IMR-90 (cell line): ENCODE measurements around the gene MRPL9. TPM values are rescaled to one million over a fixed set of nuclear protein-coding genes. Genes with fewer than 3 reads are reported as not detected.
A peak's percentile ranks its signal among the peaks of the same experiment; 100 is the strongest.

ENCODE experiments used
- ATAC-seq: fragments of 200-7000 bp; cut with Tn5 transposase; 2 replicates; pipeline ENCODE4 v1.9.1; 2020; ENCODE audit warnings: low read depth, mild to moderate bottlenecking, moderate library complexity
- BruUV-seq: library from RNA; stranded (reverse); fragments of 400-500 nt; replicated peaks from 2 replicates; lab custom pipeline; 2021; lab: Mats Ljungman, UMichigan
- CTCF ChIA-PET: fragments of 300-600 bp; formaldehyde crosslinking; extraction: SDS; loops from one replicate; lab custom pipeline; 2021; ENCODE audit warnings: antibody characterized with exemption; lab: Yijun Ruan, JAX
- POLR2A ChIA-PET: fragments of 300-600 bp; sonication (Branson Sonifier 250); formaldehyde crosslinking; loops from one replicate; lab custom pipeline; 2022; ENCODE audit warnings: antibody characterized with exemption; ENCODE audit not compliant: unreplicated experiment; lab: Charles Lee
- DNase-seq: peaks from one replicate; pipeline ENCODE4 v3.0.0; 2013
- H2AFZ ChIP-seq: replicated peaks from 2 replicates; pipeline ENCODE3; 2013; ENCODE audit warnings: low read length, mild to moderate bottlenecking; ENCODE audit not compliant: poor library complexity
- H2AK5ac ChIP-seq: 2 replicates; pipeline ENCODE4 v1.6.1; 2013; ENCODE audit warnings: low read depth, low read length, inconsistent platforms
- H2AK9ac ChIP-seq: replicated peaks from 2 replicates; pipeline ENCODE3; 2013; ENCODE audit warnings: mild to moderate bottlenecking, low read depth, low read length, moderate library complexity; ENCODE audit not compliant: poor library complexity
- H2BK120ac ChIP-seq: 2 replicates; pipeline ENCODE4 v1.6.1; 2013; ENCODE audit warnings: low read depth, low read length, inconsistent platforms
- H2BK15ac ChIP-seq: 3 replicates; pipeline ENCODE4 v1.6.1; 2013; ENCODE audit warnings: low read depth, low read length, inconsistent platforms
- H2BK20ac ChIP-seq: 2 replicates; pipeline ENCODE4 v1.6.1; 2013; ENCODE audit warnings: low read depth, mild to moderate bottlenecking, inconsistent platforms, low read length, moderate library complexity
- H2BK5ac ChIP-seq: 2 replicates; pipeline ENCODE4 v1.6.1; 2013; ENCODE audit warnings: mild to moderate bottlenecking, low read depth, low read length, inconsistent platforms; ENCODE audit not compliant: poor library complexity, severe bottlenecking
- H3K14ac ChIP-seq: replicated peaks from 2 replicates; pipeline ENCODE4 v1.6.1; 2013; ENCODE audit warnings: low read depth, low read length, inconsistent platforms
- H3K18ac ChIP-seq: 2 replicates; pipeline ENCODE4 v1.6.1; 2013; ENCODE audit warnings: low read depth, low read length, control low read depth
- H3K23ac ChIP-seq: 2 replicates; pipeline ENCODE4 v1.6.1; 2013; ENCODE audit warnings: low read depth, low read length, inconsistent platforms
- H3K27ac ChIP-seq: 2 replicates; pipeline ENCODE4 v1.5.1; 2013; ENCODE audit warnings: mild to moderate bottlenecking, control low read depth, low read length; ENCODE audit not compliant: insufficient read depth
- H3K27me3 ChIP-seq: 2 replicates; pipeline ENCODE4 v1.6.1; 2013; ENCODE audit warnings: low read length; ENCODE audit not compliant: control insufficient read depth, insufficient read depth
- H3K36me3 ChIP-seq: 2 replicates; pipeline ENCODE4 v1.6.1; 2013; ENCODE audit warnings: low read length, mixed read lengths; ENCODE audit not compliant: control insufficient read depth, insufficient read depth
- H3K4ac ChIP-seq: 2 replicates; pipeline ENCODE4 v1.6.1; 2013; ENCODE audit warnings: low read depth, low read length, inconsistent platforms
- H3K4me1 ChIP-seq: 2 replicates; pipeline ENCODE4 v1.6.1; 2013; ENCODE audit warnings: low read length, mixed read lengths; ENCODE audit not compliant: control insufficient read depth, insufficient read depth
- H3K4me2 ChIP-seq: 2 replicates; pipeline ENCODE4 v1.6.1; 2013; ENCODE audit warnings: low read depth, mild to moderate bottlenecking, control low read depth, low read length, moderate library complexity
- H3K4me3 ChIP-seq: 2 replicates; pipeline ENCODE4 v1.5.1; 2013; ENCODE audit warnings: low read depth, mild to moderate bottlenecking, control low read depth, low read length, moderate library complexity; ENCODE audit not compliant: insufficient read depth
- H3K56ac ChIP-seq: 2 replicates; pipeline ENCODE4 v1.6.1; 2013; ENCODE audit warnings: low read length, inconsistent platforms; ENCODE audit not compliant: insufficient read depth; ENCODE audit errors: extremely low read depth
- H3K79me1 ChIP-seq, 2 experiments: 2 replicates each; pipeline ENCODE4 v1.6.1; 2013; ENCODE audit warnings: low read length in 2 of 2, inconsistent platforms in 1 of 2, low read depth in 1 of 2
- H3K9ac ChIP-seq: 2 replicates; pipeline ENCODE4 v1.6.1; 2013; ENCODE audit warnings: low read depth, low read length, control low read depth
- H3K9me1 ChIP-seq: 2 replicates; pipeline ENCODE4 v1.6.1; 2013; ENCODE audit warnings: low read length, inconsistent platforms; ENCODE audit not compliant: insufficient read depth
- H3K9me3 ChIP-seq: 2 replicates; pipeline ENCODE4 v1.6.1; 2013; ENCODE audit warnings: low read length; ENCODE audit not compliant: control insufficient read depth, insufficient read depth
- H4K20me1 ChIP-seq: 2 replicates; pipeline ENCODE4 v1.6.1; 2013; ENCODE audit warnings: low read length, inconsistent platforms; ENCODE audit not compliant: insufficient read depth
- H4K5ac ChIP-seq: 2 replicates; pipeline ENCODE4 v1.6.1; 2013; ENCODE audit warnings: mild to moderate bottlenecking, low read depth, low read length, control low read depth
- H4K8ac ChIP-seq, 2 experiments: 2 replicates each; pipeline ENCODE4 v1.6.1; 2013; ENCODE audit warnings: low read depth in 2 of 2, low read length in 2 of 2, control low read depth in 1 of 2, inconsistent platforms in 1 of 2
- H4K91ac ChIP-seq: 2 replicates; pipeline ENCODE4 v1.6.1; 2013; ENCODE audit warnings: low read depth, low read length, inconsistent platforms; ENCODE audit not compliant: insufficient read depth
- MAFK ChIP-seq: IDR thresholded peaks from 2 replicates; pipeline ENCODE4 v1.6.1; 2012; ENCODE audit warnings: low read depth, low read length, improper control_type of control experiment
- MXI1 ChIP-seq: IDR thresholded peaks from 2 replicates; pipeline ENCODE4 v1.6.1; 2012; ENCODE audit warnings: low read depth, mild to moderate bottlenecking, low read length, moderate library complexity, borderline replicate concordance
- SMC3 ChIP-seq: fragments of 150-350 bp; IDR thresholded peaks from 2 replicates; pipeline ENCODE4 v1.6.1; 2016; ENCODE audit warnings: low read depth, mild to moderate bottlenecking, antibody characterized with exemption, low read length, moderate library complexity
- WGBS, 2 experiments: methylation state at CpG; one replicate each; pipeline versions ENCODE4 v1.1.5 to v1.1.7; 2013; ENCODE audit warnings: missing lambda C conversion rate in 2 of 2; ENCODE audit not compliant: insufficient read length in 1 of 2; ENCODE audit errors: extremely low coverage in 2 of 2; 5-methylcytosine and 5-hydroxymethylcytosine counted together
- dilution Hi-C: fragments of 300-500 bp; cut with HindIII; formaldehyde crosslinking; loops from one replicate; pipeline ENCODE4 v1.14.3; 2018; ENCODE audit warnings: low sequenced_read_pairs; ENCODE audit not compliant: unreplicated experiment
- in situ Hi-C: fragments of 300-500 bp; cut with MboI; formaldehyde crosslinking; loops from 3 replicates; pipeline ENCODE4 v1.14.3; 2019; ENCODE audit warnings: low sequenced_read_pairs, inconsistent platforms, mixed read lengths
- intact Hi-C: fragments of 100-400 bp; cut with micrococcal nuclease; formaldehyde crosslinking; loops from 2 replicates; pipeline ENCODE4 v1.10.0; 2022
- polyA plus RNA-seq, 3 experiments: library from polyadenylated mRNA; depleted of rRNA; stranded (reverse); fragments of >200 nt; gene quantifications; 2 replicates each; pipeline ENCODE4 v1.2.3, GENCODE V29; 2012; ENCODE audit warnings: low replicate concordance in 1 of 3
- total RNA-seq: library from RNA; depleted of rRNA; stranded (reverse); fragments of >200 nt; gene quantifications from 2 replicates; pipeline ENCODE4 v1.2.3, GENCODE V29; 2012

MRPL9 gene
- total and polyA plus RNA-seq, 2 of the 4 experiments (the other 2 are of a cell fraction), result 65.4 to 87.5 TPM

- no peak for TF ChIP-seq MAFK
These were observed 33.9 kb downstream of the MRPL9 start (continued) for GRCh38 chr1:151729157-151729965.

- H3K36me3 ChIP-seq, result no peaks in the 10 kb centered on the region
- H4K20me1 ChIP-seq, result no peaks in the 10 kb centered on the region
- no peak overlapping the region for H3K14ac ChIP-seq
- no peak overlapping the region for H3K27ac ChIP-seq
- no peak overlapping the region for H3K9ac ChIP-seq
- WGBS, 2 experiments, result 30% methylated on average over 2 of the region's 19 CpGs; no CpG with 5 or more reads in 1 of the 2 experiments
- no peak overlapping the region for H4K91ac ChIP-seq
- BruUV-seq, result no TSS peak
- H2AFZ ChIP-seq, result no peak overlapping the region
- dilution Hi-C loops (no loop called here), in situ Hi-C loops (no loop called here), intact Hi-C loops (no loop called here)
- H3K4ac ChIP-seq, result no peak overlapping the region
- DNase-seq (peak; percentile 57), ATAC-seq (peak; percentile 86)
- no peak overlapping the region for H2BK5ac ChIP-seq
- H4K5ac ChIP-seq, result no peak overlapping the region
- H2BK20ac ChIP-seq, result no peak overlapping the region
- H3K23ac ChIP-seq, result no peak overlapping the region; the same call in 1 of the 2 replicates
- POLR2A ChIA-PET, result no interaction called here
- H2BK120ac ChIP-seq, result no peak overlapping the region
- H3K79me1 ChIP-seq, result no peaks in the 10 kb centered on the region
- no peaks in the 10 kb centered on the region for H3K9me3 ChIP-seq
- CTCF ChIA-PET, result interaction anchor here (0.6 kb wide), 1 partner anchor 634 kb away, joined by 3 read pairs; no protein-coding TSS in a partner anchor
- H3K4me1 ChIP-seq, result peaks cover 2% of the 10 kb centered on the region; the same call in 1 of the 2 replicates
- H3K56ac ChIP-seq, result no peak overlapping the region
- TF ChIP-seq MXI1 (no peak), SMC3 (no peak)
- H3K27me3 ChIP-seq, result peaks cover 62% of the 10 kb centered on the region
- no peak overlapping the region for H3K4me3 ChIP-seq
- no peak overlapping the region for H2AK5ac ChIP-seq
- peak overlapping the region; percentile 46; the same call in 1 of the 2 replicates for H3K4me2 ChIP-seq
- H4K8ac ChIP-seq, result no peak overlapping the region
- H2AK9ac ChIP-seq, result no peak overlapping the region
- no peaks in the 10 kb centered on the region for H3K9me1 ChIP-seq
- no peak overlapping the region for H3K18ac ChIP-seq
- H2BK15ac ChIP-seq, result no peak overlapping the region
These were observed 34.9 kb downstream of the MRPL9 start for GRCh38 chr1:151728151-151729054.
